K562 (cell line): ENCODE data around the gene CMTR1. TPM values are rescaled to one million over a fixed set of nuclear protein-coding genes. Genes with fewer than 3 reads are reported as not detected.
A peak's percentile ranks its signal among the peaks of the same experiment; 100 is the strongest.

Experiments
- CHCHD3 ChIP-seq: fragments of 250-450 bp; sonication (Bioruptor Pico); IDR thresholded peaks from 2 replicates; pipeline ENCODE4 v2.1.2; 2022; ENCODE audit warnings: mild to moderate bottlenecking
- E2F8 ChIP-seq: fragments of 450-650 bp; IDR thresholded peaks from 2 replicates; pipeline ENCODE4 v1.7.1; 2018; ENCODE audit warnings: mild to moderate bottlenecking, low read depth; ENCODE audit not compliant: partially characterized antibody
- FOXK1 ChIP-seq: sonication (generic); formaldehyde crosslinking; IDR thresholded peaks from 2 replicates; pipeline ENCODE4 v1.8.0; 2022; ENCODE audit warnings: missing genetic modification reagents, mild to moderate bottlenecking, borderline replicate concordance
- HDAC8 ChIP-seq: fragments of 450-650 bp; IDR thresholded peaks from 2 replicates; pipeline ENCODE4 v1.6.1; 2016; ENCODE audit warnings: mild to moderate bottlenecking, missing genetic modification characterization, moderate library complexity, missing compliant biosample characterization
- KDM4B ChIP-seq, 2 experiments: fragments of 450-650 bp in 1 of 2; sonication (generic) in 1 of 2; IDR thresholded peaks; 2 replicates each; pipeline ENCODE4 v1.6.1; 2016 to 2017; ENCODE audit warnings: borderline replicate concordance in 2 of 2, antibody characterized with exemption in 1 of 2, low read depth in 1 of 2, mild to moderate bottlenecking in 1 of 2
- PATZ1 ChIP-seq: fragments of 250-450 bp; sonication (Bioruptor Pico); IDR thresholded peaks from 2 replicates; pipeline ENCODE4 v1.5.0; 2020; ENCODE audit warnings: mild to moderate bottlenecking, borderline replicate concordance
- RBM15 ChIP-seq: fragments of 200-400 bp; formaldehyde crosslinking; IDR thresholded peaks from 2 replicates; pipeline ENCODE4 v1.6.1; 2018; ENCODE audit warnings: mild to moderate bottlenecking, low read length, moderate library complexity; ENCODE audit not compliant: insufficient read depth
- RBM39 ChIP-seq: fragments of 200-400 bp; formaldehyde crosslinking; optimal IDR thresholded peaks from 2 replicates; pipeline ENCODE3; 2018; ENCODE audit warnings: low read depth, low read length
- SMC3 ChIP-seq: conservative IDR thresholded peaks from 2 replicates; pipeline ENCODE4 v1.6.1; 2011; ENCODE audit warnings: low read depth, low read length, improper control_type of control experiment; ENCODE audit not compliant: insufficient read depth
- TEAD4 ChIP-seq, 2 experiments: sonication (generic) in 1 of 2; formaldehyde crosslinking in 1 of 2; IDR thresholded peaks; 2 replicates each; pipeline versions ENCODE4 v1.6.1 to v1.8.0; 2012 to 2022; ENCODE audit warnings: borderline replicate concordance in 1 of 2, inconsistent platforms in 1 of 2, low read length in 1 of 2, mild to moderate bottlenecking in 1 of 2, missing genetic modification reagents in 1 of 2
- ZNF347 ChIP-seq: fragments of 450-650 bp; formaldehyde crosslinking; IDR thresholded peaks from 2 replicates; pipeline ENCODE4 v1.4.0; 2020; ENCODE audit warnings: low read depth, mild to moderate bottlenecking, moderate library complexity
- ZNF41 ChIP-seq: fragments of 250-450 bp; sonication (Bioruptor Pico); conservative IDR thresholded peaks from 2 replicates; pipeline ENCODE4 v1.4.0; 2020; ENCODE audit warnings: mild to moderate bottlenecking
- ZNF695 ChIP-seq: fragments of 450-650 bp; formaldehyde crosslinking; IDR thresholded peaks from 2 replicates; pipeline ENCODE4 v1.4.0; 2020; ENCODE audit warnings: mild to moderate bottlenecking, moderate library complexity
- polyA plus RNA-seq, 8 experiments: library from polyadenylated mRNA; depleted of rRNA in 4 of 8; stranded (reverse) in 5 of 8; unstranded in 3 of 8; fragments of >200 nt; fragmentation: Nextera tagmentation in 2 of 8; fragmentation: Illumina TruSeq in 1 of 8; extraction: Ambion mirVana in 2 of 8; extraction: Trizol in 1 of 8; gene quantifications; 2 replicates each; pipeline versions ENCODE4 v1.2.1 to v1.2.3, GENCODE V29; 2011 to 2014; ENCODE audit warnings: inconsistent platforms in 1 of 8, missing spikeins in 1 of 8
- total RNA-seq, 7 experiments: library from RNA; depleted of rRNA in 6 of 7; stranded (reverse); fragments of >200 nt in 6 of 7; fragmentation: Illumina TruSeq in 2 of 7; extraction: Trizol in 2 of 7; gene quantifications; 2 replicates each; pipeline versions ENCODE4 v1.2.1 to v1.2.3, GENCODE V29; 2011 to 2021; ENCODE audit warnings: low replicate concordance in 1 of 7
- TF ChIP-seq, protein P1 (sequence below): fragments of 450-650 bp; IDR thresholded peaks from 2 replicates; pipeline ENCODE4 v1.6.1; 2018; ENCODE audit not compliant: partially characterized antibody
- TF ChIP-seq, protein P2 (sequence below): fragments of 450-650 bp; IDR thresholded peaks from 2 replicates; pipeline ENCODE4 v1.6.1; 2016; ENCODE audit warnings: antibody characterized with exemption

Gene CMTR1
- total and polyA plus RNA-seq, 9 of the 15 experiments (the other 6 are each of a cell fraction or from before 2014, with no cell fraction given): 2.9 to 63.5 (median 49.5) TPM

DNA sequence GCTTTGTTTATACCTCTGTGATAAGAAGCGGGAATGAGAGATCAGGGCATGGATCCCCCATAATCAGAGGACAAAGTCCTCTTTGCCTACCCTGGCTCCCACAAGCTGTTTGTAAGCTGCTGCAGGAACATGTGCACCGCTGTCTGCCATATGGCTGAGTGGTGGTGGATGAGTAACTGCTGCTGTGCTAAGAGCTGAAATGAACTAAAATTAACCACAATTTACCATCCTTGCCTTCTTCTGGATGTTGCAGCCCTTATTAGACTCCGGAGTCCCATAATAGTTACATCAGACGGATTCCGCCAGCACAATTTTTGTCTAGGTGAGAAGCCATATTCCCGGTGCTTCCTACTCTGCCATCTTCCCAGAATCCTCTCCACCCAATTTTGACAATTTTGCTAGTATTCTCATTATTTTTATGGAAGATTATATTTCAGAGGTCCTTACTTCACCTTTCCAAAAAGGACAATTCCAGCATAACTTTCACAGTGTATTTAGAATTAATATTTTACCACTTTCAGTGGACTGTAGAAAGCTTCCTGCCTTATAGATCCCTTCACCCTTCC is 6.0 kb upstream of the CMTR1 start (continued):
- TF ChIP-seq E2F8 (no peak), PATZ1 (CRISPR knock-in tag) (no peak), RBM15 (no peak), ZNF347 (CRISPR knock-in tag) (no peak), HDAC8 (tag) (peak; percentile 85; the same call in 1 of the 2 replicates), KDM4B (IDR thresholded peaks at IDR 0.05; ENCODE audit: borderline replicate concordance in 2 of 2, low read depth in 1 of 2) (no peak), FOXK1 (CRISPR knock-in tag) (no peak), ZNF695 (CRISPR knock-in tag) (no peak), CHCHD3 (CRISPR knock-in tag) (no peak), ZNF41 (CRISPR knock-in tag) (no peak), TEAD4 (IDR thresholded peaks at IDR 0.05; ENCODE audit: low read length) (no peak), TEAD4 (CRISPR knock-in tag; IDR thresholded peaks at IDR 0.05; ENCODE audit: borderline replicate concordance) (no peak), SMC3 (no peak), RBM39 (no peak)
- TF ChIP-seq, protein P1, sequence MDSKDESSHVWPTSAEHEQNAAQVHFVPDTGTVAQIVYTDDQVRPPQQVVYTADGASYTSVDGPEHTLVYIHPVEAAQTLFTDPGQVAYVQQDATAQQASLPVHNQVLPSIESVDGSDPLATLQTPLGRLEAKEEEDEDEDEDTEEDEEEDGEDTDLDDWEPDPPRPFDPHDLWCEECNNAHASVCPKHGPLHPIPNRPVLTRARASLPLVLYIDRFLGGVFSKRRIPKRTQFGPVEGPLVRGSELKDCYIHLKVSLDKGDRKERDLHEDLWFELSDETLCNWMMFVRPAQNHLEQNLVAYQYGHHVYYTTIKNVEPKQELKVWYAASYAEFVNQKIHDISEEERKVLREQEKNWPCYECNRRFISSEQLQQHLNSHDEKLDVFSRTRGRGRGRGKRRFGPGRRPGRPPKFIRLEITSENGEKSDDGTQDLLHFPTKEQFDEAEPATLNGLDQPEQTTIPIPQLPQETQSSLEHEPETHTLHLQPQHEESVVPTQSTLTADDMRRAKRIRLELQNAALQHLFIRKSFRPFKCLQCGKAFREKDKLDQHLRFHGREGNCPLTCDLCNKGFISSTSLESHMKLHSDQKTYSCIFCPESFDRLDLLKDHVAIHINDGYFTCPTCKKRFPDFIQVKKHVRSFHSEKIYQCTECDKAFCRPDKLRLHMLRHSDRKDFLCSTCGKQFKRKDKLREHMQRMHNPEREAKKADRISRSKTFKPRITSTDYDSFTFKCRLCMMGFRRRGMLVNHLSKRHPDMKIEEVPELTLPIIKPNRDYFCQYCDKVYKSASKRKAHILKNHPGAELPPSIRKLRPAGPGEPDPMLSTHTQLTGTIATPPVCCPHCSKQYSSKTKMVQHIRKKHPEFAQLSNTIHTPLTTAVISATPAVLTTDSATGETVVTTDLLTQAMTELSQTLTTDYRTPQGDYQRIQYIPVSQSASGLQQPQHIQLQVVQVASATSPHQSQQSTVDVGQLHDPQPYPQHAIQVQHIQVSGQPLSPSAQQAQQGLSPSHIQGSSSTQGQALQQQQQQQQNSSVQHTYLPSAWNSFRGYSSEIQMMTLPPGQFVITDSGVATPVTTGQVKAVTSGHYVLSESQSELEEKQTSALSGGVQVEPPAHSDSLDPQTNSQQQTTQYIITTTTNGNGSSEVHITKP: no peak
- TF ChIP-seq, protein P2, sequence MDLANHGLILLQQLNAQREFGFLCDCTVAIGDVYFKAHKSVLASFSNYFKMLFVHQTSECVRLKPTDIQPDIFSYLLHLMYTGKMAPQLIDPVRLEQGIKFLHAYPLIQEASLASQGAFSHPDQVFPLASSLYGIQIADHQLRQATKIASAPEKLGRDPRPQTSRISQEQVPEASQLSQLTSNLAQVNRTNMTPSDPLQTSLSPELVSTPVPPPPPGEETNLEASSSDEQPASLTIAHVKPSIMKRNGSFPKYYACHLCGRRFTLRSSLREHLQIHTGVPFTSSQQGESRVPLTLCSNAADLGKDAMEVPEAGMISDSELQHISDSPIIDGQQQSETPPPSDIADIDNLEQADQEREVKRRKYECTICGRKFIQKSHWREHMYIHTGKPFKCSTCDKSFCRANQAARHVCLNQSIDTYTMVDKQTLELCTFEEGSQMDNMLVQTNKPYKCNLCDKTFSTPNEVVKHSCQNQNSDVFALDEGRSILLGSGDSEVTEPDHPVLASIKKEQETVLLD: peak; percentile 56; the same call in 1 of the 2 replicates
